22Rv1 (cell line): Measurements from ENCODE around the gene RNF183.
A peak's percentile ranks its signal among the peaks of the same experiment; 100 is the strongest.

Source experiments
- CTCF ChIP-seq: fragments of 450-650 bp; IDR thresholded peaks from 2 replicates; pipeline ENCODE4 v1.5.1; 2017; ENCODE audit warnings: mild to moderate bottlenecking
- ZFX ChIP-seq: fragments of 450-650 bp; IDR thresholded peaks from 2 replicates; pipeline ENCODE4 v1.6.1; 2017; ENCODE audit warnings: antibody characterized with exemption, borderline replicate concordance

GRCh38 chr9:113349445-113350094, 46.4 kb upstream of the RNF183 start, which contains the start of gene BSPRY:
- no peak for TF ChIP-seq ZFX
- 0 out of 2 replicates have a peak, but pooled peaks have one; percentile 6 for TF ChIP-seq CTCF
